Heart left ventricle (tissue), 16 donors: ENCODE data around the gene GAK. TPM values are rescaled to one million over a fixed set of nuclear protein-coding genes. Genes with fewer than 3 reads are reported as not detected.

Experiments used
- ATAC-seq, 4 donors: fragments of 200-7000 bp; cut with Tn5 transposase; one replicate each; pipeline ENCODE4 v1.9.1; 2020 to 2022; ENCODE audit warnings: moderate library complexity in 4 of 4, mild to moderate bottlenecking in 3 of 4, moderate number of reproducible peaks in 1 of 4
- DNase-seq, 5 donors: peaks; one replicate each; pipeline ENCODE4 v3.0.0-alpha.2; 2020
- H3K27ac ChIP-seq, 12 donors: fragments of 200-600 bp; sonication (generic) in 4 of 12; one replicate each; pipeline versions ENCODE4 v1.5.0 to v1.8.0; 2016 to 2022; ENCODE audit warnings: mild to moderate bottlenecking in 2 of 12
- H3K27me3 ChIP-seq, 9 donors: fragments of 200-600 bp; sonication (generic) in 2 of 9; one replicate each; pipeline versions ENCODE4 v1.5.1 to v1.8.0; 2016 to 2022; ENCODE audit warnings: mild to moderate bottlenecking in 3 of 9
- H3K36me3 ChIP-seq, 9 donors: fragments of 200-600 bp; sonication (generic) in 2 of 9; one replicate each; pipeline versions ENCODE4 v1.5.0 to v1.8.0; 2018 to 2022; ENCODE audit warnings: mild to moderate bottlenecking in 2 of 9
- H3K4me1 ChIP-seq, 12 donors: fragments of 200-600 bp; sonication (generic) in 4 of 12; one replicate each; pipeline versions ENCODE4 v1.5.0 to v1.8.0; 2016 to 2022; ENCODE audit warnings: mild to moderate bottlenecking in 3 of 12
- H3K4me3 ChIP-seq, 12 donors: fragments of 200-600 bp; sonication (generic) in 4 of 12; one replicate each; pipeline versions ENCODE4 v1.5.0 to v1.8.0; 2017 to 2022; ENCODE audit warnings: mild to moderate bottlenecking in 9 of 12, moderate library complexity in 4 of 12
- H3K9me3 ChIP-seq, 12 donors: fragments of 200-600 bp; sonication (generic) in 4 of 12; one replicate each; pipeline versions ENCODE4 v1.5.0 to v1.8.0; 2016 to 2022; ENCODE audit warnings: mild to moderate bottlenecking in 1 of 12
- POLR2A ChIP-seq, 2 donors: fragments of 450-650 bp; IDR thresholded peaks; one replicate each; pipeline ENCODE4 v1.6.1; 2017; ENCODE audit warnings: antibody characterized with exemption in 2 of 2, mild to moderate bottlenecking in 2 of 2, moderate library complexity in 2 of 2
- WGBS, 4 donors: extraction: QIAGEN DNeasy Blood & Tissue Kit in 2 of 4; methylation state at CpG; one replicate each; pipeline versions ENCODE4 v1.1.5 to v1.1.7; 2013 to 2018; 5-methylcytosine and 5-hydroxymethylcytosine counted together
- intact Hi-C, 10 donors: fragments of 100-400 bp; cut with DNase I; formaldehyde crosslinking; loops; one replicate each; pipeline versions ENCODE4 v1.11.1 to v1.14.2; 2022
- polyA plus RNA-seq, 2 donors: library from polyadenylated mRNA; stranded (reverse); fragments of 200-250 nt; gene quantifications; one replicate each; pipeline ENCODE4 v1.2.3, GENCODE V29; 2013
- total RNA-seq, 9 donors: library from RNA; depleted of rRNA in 2 of 9; stranded (reverse); fragments of >200 nt in 2 of 9; fragmentation: NEBNext Ultra II Directional in 3 of 9; extraction: Animal tissue kit (Norgen Biotek cat#: 25700) in 3 of 9; gene quantifications; one replicate each; pipeline versions ENCODE4 v1.1.0 to v1.2.4, GENCODE V29; 2016 to 2023
- TF ChIP-seq, protein P1 (sequence below), 12 donors: fragments of 200-600 bp; sonication (generic) in 4 of 12; IDR thresholded peaks; one replicate each; pipeline versions ENCODE4 v1.5.0 to v1.8.0; 2018 to 2022; ENCODE audit warnings: antibody characterized with exemption in 12 of 12, mild to moderate bottlenecking in 5 of 12
- donor health status: ischemic (EF 13 %, LVEDD 7.1; RV severe dilation, severe dysfunction).
- donor health status: healthy with polysubstance abuse.
- donor health status: DM: no; HTN: yes; CAD: no.
- donor health status: DM: no; HTN: no; CAD: no.
- donor health status: ischemic (EF 25% LVEDD 6.9; RV normal size, moderate dysfunction).
- donor health status: ischemic (EF 25% LVEDD 5.7; RV mildly dilated, moderate dysfunction).
- donor health status: healthy.
- donor health status: DM: yes; HTN: yes; CAD: no.
- donor health status: ischemic (EF 35%, LVEDD 5.7; RV mildly dilated, moderate dysfunction).
- donor health status: nonischemic (EF 11% LVEDD 7.7; RV severe dilation, severe dysfunction).
- donor health status: DM: yes; HTN: yes; CAD: no.
- donor health status: PGD.
- donor health status: ischemic (EF 29% LVEDD 5.4; RV normal size, mild dysfunction).
- donor health status: nonischemic (EF 23%, LVEDD 6.1; RV moderate dilation, normal function).

The GAK gene
- total and polyA plus RNA-seq, 11 donors = 22.8 to 55.1 (median 33.8) TPM

DNA sequence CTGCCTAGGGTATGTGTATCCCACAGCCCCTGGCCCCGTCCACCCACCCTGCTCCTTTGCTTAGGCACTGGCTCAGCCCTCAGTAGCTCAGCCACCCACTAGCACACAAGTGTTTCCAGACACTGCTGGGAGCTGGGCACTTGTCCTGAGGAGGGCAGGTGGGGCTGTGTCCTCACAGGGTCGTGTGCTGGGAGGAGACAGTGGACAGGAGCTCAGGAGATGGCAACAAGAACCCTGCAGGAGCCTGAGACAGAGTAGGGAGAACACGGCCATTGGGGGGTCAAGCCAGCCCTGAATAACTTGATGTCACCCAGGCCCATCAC, 100.7 kb downstream of the GAK start:
- peak overlapping the region in 2 of 12 donors; percentile 15 to 22 for H3K4me3 ChIP-seq
- 42 to 80% (median 59%) methylated on average over 1 to 3 of the region's 3 CpGs for WGBS, 4 donors
- peaks cover 4 to 34% (median 13%) of the 10 kb centered on the region in 9 donors for H3K27me3 ChIP-seq
- TF ChIP-seq POLR2A (IDR thresholded peaks at IDR 0.05) = no peak
- TF ChIP-seq, protein P1, sequence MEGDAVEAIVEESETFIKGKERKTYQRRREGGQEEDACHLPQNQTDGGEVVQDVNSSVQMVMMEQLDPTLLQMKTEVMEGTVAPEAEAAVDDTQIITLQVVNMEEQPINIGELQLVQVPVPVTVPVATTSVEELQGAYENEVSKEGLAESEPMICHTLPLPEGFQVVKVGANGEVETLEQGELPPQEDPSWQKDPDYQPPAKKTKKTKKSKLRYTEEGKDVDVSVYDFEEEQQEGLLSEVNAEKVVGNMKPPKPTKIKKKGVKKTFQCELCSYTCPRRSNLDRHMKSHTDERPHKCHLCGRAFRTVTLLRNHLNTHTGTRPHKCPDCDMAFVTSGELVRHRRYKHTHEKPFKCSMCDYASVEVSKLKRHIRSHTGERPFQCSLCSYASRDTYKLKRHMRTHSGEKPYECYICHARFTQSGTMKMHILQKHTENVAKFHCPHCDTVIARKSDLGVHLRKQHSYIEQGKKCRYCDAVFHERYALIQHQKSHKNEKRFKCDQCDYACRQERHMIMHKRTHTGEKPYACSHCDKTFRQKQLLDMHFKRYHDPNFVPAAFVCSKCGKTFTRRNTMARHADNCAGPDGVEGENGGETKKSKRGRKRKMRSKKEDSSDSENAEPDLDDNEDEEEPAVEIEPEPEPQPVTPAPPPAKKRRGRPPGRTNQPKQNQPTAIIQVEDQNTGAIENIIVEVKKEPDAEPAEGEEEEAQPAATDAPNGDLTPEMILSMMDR (IDR thresholded peaks at IDR 0.05) = no peak
- intact Hi-C loops = no loop called here
- peaks cover 0 to 40% (median 7%) of the 10 kb centered on the region in 12 donors for H3K4me1 ChIP-seq
- peak overlapping the region in 1 of 12 donors; percentile 60 for H3K27ac ChIP-seq
- ATAC-seq (no peak), DNase-seq (no peak)
- peaks cover 0 to 3% (median 0%) of the 10 kb centered on the region in 12 donors for H3K9me3 ChIP-seq
- H3K36me3 ChIP-seq = no peaks in the 10 kb centered on the region

DNA sequence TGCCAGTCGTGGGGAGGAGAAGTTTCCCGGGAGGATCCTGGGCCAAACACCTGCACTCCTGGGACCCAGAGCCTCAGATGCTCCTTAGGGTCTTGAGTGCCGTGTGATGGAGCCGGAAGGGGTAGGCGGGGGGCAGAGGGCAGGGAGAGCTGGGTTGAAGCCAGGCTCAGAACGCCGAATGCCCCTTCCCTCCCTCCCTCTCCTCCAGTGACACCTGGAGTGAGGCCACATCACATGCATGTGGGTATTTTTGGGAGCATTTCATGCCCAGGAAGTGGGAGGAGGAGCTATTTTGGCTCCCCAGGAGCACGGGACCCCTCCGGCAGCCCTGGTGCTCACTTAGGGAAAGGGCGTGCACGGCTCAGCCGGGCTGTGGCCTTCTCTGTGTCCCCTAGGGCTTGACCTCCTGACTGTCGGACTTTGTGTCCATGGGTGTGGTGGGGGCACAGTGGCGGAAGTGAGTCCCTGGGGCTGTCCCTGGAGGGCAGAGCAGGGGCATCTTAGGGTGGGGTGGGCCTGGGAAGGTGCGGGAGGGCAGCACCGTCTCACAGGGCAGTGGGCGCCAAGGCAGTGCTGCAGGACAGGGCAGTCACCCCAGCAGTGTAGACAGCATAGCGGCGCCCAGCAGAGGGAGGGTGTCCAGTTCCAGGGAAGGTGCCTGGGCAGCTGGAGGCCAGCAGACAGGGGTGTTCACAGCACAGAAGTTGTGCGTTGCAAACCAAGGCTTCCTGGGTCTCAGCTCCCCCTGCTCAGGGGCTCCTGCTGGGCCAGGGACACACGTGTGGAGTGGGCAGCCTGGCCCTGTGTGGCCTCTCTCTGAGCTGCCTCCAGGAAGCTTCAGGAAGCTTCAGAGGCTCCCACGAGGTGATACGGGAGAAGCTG, 101.3 kb downstream of the GAK start:
- 26 to 65% (median 47%) methylated on average over 10 to 23 of the region's 23 CpGs for WGBS, 4 donors
- no peaks in the 10 kb centered on the region for H3K36me3 ChIP-seq
- H3K9me3 ChIP-seq = peaks cover 0 to 2% (median 0%) of the 10 kb centered on the region in 12 donors
- DNase-seq (peak in 1 of 5 donors; percentile 56), ATAC-seq (peak in 2 of 4 donors; percentile 5 to 65)
- TF ChIP-seq, protein P1 (IDR thresholded peaks at IDR 0.05) = no peak
- no peak for TF ChIP-seq POLR2A (IDR thresholded peaks at IDR 0.05)
- peaks cover 0 to 41% (median 5%) of the 10 kb centered on the region in 12 donors for H3K4me1 ChIP-seq
- H3K4me3 ChIP-seq = peak overlapping the region in 4 of 12 donors; percentile 4 to 28 (median 18)
- peak overlapping the region in 3 of 12 donors; percentile 3 to 60 (median 27) for H3K27ac ChIP-seq
- intact Hi-C loops = no loop called here
- peaks cover 4 to 34% (median 13%) of the 10 kb centered on the region in 9 donors for H3K27me3 ChIP-seq

DNA sequence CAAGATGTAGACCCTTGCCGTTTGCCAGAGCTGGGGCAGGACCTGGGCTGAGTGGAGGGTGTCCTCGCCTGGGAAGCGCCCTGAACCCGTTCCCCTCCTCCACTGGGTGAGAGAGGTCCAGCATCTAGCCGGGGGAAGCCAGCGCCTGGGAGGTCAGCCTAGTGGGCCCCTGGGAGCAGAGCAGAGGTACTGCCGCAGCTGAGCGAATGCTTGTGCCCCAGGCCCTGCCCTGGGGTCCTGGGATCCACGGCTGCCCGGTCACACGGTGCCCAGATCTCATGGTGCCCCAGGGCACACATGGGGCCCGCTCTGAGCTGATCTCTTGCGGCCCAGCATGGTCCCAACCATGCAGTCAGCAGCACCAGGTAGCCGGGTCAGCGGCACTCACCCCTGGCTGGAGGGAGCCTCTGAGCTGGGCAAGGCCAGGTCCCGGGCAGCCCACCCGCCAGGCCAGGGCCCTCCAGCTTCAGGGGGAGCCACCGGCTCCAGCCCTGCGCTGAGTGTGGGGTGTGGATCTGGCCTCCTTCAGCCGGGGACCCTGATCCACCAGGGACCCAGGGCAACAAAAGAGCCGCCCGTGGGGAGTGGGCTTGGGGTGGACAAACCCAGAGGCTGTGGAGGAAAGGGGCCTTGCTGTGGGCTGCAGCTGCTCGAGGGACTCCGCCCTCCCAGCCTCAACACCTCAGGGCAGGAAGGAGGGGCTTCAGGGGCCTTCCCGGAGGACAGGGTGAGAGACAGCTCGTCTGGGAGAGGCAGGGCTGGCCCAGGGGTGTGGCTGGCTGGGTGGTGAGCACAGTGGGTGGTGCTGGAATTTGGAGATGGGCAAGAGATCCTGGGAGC, 102.1 kb downstream of the GAK start:
- no peak for ATAC-seq
- no peak for DNase-seq
- Histone ChIP-seq H3K9me3 (peaks cover 0 to 2% (median 0%) of the 10 kb centered on the region in 12 donors), H3K4me3 (peak overlapping the region in 1 of 12 donors; percentile 22), H3K27me3 (peaks cover 10 to 39% (median 20%) of the 10 kb centered on the region in 9 donors), H3K36me3 (no peaks in the 10 kb centered on the region), H3K27ac (no peak overlapping the region), H3K4me1 (peaks cover 0 to 41% (median 5%) of the 10 kb centered on the region in 12 donors)
- WGBS, 4 donors = 62 to 72% (median 65%) methylated on average over 19 to 26 of the region's 26 CpGs
- intact Hi-C loops = no loop called here
- no peak for TF ChIP-seq POLR2A (IDR thresholded peaks at IDR 0.05)
- TF ChIP-seq, protein P1 (IDR thresholded peaks at IDR 0.05) = no peak
